GM19238 (cell line): ENCODE measurements around the gene HOXB4.
"Not testable (repeated sequence)": the region's sequence is repeated elsewhere in the genome, so short reads cannot be mapped to it uniquely, and the experiment has no call there.

ENCODE experiments used
- DNase-seq: peaks from one replicate; pipeline ENCODE4 v3.0.0; 2011; ENCODE audit warnings: low spot score; ENCODE audit not compliant: insufficient read length

HOXB4 gene

GRCh38 chr17:48548523-48549280 is 29.4 kb downstream of the HOXB4 start:
- no peak for DNase-seq

- DNase-seq: no peak
Observed at GRCh38 chr17:48547808-48548522, 30.2 kb downstream of the HOXB4 start.

- DNase-seq: no peak
Observed at GRCh38 chr17:48546924-48547807, 31.0 kb downstream of the HOXB4 start.

- DNase-seq: no peak
Observed at GRCh38 chr17:48546137-48546923, 31.8 kb downstream of the HOXB4 start.

GRCh38 chr17:48545539-48545938 is 32.6 kb downstream of the HOXB4 start:
- DNase-seq: no peak

- no peak for DNase-seq
Observed at GRCh38 chr17:48545022-48545375, 33.2 kb downstream of the HOXB4 start, which contains the start of gene HOXB2. HOXB2 (minus strand) TSS chr17:48545109; CDS start chr17:48544911, 198 bp downstream.

- DNase-seq: peak; percentile 51
Observed at GRCh38 chr17:48544349-48545021, 33.7 kb downstream of the HOXB4 start.

- DNase-seq: peak; percentile 56
Observed at GRCh38 chr17:48543854-48544348, 34.2 kb downstream of the HOXB4 start.

GRCh38 chr17:48543107-48543853 is 34.9 kb downstream of the HOXB4 start:
- peak; percentile 71 for DNase-seq

- DNase-seq: no peak
Observed at GRCh38 chr17:48542698-48543106, 35.4 kb downstream of the HOXB4 start.

- DNase-seq: no peak
Observed at GRCh38 chr17:48542114-48542656, 36.0 kb downstream of the HOXB4 start.

GRCh38 chr17:48541577-48542113 is 36.5 kb downstream of the HOXB4 start:
- DNase-seq: no peak

GRCh38 chr17:48541036-48541576 is 37.0 kb downstream of the HOXB4 start:
- no peak for DNase-seq

GRCh38 chr17:48540213-48540612 is 37.9 kb downstream of the HOXB4 start:
- DNase-seq: no peak

GRCh38 chr17:48539177-48539576 is 39.0 kb downstream of the HOXB4 start:
- DNase-seq: no peak

GRCh38 chr17:48537316-48537715 is 40.8 kb downstream of the HOXB4 start:
- DNase-seq: no peak

- DNase-seq: not testable (repeated sequence)
Observed at GRCh38 chr17:48535793-48536559, 42.2 kb downstream of the HOXB4 start.

GRCh38 chr17:48532261-48532660 is 45.9 kb downstream of the HOXB4 start:
- no peak for DNase-seq
